NCI-H1417 treated with DMSO at 0.1 percent for 48 hours (cell line): ENCODE measurements around the gene BUB1B.
"Not testable (repeated sequence)": the region's sequence is repeated elsewhere in the genome, so short reads cannot be mapped to it uniquely, and the experiment has no call there.

Experiments
- DNase-seq: peaks from one replicate; lab custom pipeline; 2025; lab: John Stamatoyannopoulos, UW

The BUB1B gene, protein sequence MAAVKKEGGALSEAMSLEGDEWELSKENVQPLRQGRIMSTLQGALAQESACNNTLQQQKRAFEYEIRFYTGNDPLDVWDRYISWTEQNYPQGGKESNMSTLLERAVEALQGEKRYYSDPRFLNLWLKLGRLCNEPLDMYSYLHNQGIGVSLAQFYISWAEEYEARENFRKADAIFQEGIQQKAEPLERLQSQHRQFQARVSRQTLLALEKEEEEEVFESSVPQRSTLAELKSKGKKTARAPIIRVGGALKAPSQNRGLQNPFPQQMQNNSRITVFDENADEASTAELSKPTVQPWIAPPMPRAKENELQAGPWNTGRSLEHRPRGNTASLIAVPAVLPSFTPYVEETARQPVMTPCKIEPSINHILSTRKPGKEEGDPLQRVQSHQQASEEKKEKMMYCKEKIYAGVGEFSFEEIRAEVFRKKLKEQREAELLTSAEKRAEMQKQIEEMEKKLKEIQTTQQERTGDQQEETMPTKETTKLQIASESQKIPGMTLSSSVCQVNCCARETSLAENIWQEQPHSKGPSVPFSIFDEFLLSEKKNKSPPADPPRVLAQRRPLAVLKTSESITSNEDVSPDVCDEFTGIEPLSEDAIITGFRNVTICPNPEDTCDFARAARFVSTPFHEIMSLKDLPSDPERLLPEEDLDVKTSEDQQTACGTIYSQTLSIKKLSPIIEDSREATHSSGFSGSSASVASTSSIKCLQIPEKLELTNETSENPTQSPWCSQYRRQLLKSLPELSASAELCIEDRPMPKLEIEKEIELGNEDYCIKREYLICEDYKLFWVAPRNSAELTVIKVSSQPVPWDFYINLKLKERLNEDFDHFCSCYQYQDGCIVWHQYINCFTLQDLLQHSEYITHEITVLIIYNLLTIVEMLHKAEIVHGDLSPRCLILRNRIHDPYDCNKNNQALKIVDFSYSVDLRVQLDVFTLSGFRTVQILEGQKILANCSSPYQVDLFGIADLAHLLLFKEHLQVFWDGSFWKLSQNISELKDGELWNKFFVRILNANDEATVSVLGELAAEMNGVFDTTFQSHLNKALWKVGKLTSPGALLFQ

DNA sequence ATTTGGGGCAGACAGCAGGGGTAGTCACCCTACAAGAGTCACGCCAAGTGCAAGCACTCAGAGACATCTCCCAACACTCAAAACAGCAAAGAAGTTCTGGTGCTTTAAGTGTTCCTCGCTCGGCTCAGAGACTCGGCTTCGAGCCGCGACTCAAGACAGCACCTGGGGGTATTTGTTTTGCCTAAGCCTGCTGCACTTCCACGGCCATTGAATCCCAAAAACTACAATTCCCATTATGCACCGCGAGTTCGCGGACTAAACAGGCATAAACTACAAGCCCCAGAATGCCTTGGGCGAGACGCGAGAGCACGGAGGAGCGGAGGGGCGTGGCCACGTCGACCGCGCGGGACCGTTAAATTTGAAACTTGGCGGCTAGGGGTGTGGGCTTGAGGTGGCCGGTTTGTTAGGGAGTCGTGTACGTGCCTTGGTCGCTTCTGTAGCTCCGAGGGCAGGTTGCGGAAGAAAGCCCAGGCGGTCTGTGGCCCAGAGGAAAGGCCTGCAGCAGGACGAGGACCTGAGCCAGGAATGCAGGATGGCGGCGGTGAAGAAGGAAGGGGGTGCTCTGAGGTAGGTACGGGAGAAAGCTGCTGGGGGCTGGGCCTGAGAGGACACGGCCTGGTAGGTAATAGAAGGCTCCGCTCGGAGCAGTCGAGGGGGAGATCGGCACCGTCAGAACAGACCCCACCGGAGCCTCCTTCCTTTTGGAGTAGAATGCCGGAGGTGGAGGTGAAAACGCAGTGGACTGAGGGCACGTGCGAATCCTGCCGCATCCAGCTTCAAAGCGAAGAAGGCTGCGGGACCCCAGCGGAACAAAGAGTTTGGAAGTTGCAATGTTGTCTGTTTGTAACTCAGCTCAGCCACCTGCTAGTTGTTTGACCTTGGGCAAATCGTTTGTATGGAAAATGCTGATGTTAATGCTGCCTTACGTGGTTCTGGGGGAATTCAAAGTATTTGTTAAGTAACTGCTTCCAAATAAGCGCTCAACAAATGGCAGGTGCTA, at the start of gene BUB1B:
TSS of gene BUB1B (plus strand) at position 381 of the 1,000 bp plus-strand sequence. CDS start at position 533, 152 bp downstream.
- DNase-seq = peak; percentile 72

DNA sequence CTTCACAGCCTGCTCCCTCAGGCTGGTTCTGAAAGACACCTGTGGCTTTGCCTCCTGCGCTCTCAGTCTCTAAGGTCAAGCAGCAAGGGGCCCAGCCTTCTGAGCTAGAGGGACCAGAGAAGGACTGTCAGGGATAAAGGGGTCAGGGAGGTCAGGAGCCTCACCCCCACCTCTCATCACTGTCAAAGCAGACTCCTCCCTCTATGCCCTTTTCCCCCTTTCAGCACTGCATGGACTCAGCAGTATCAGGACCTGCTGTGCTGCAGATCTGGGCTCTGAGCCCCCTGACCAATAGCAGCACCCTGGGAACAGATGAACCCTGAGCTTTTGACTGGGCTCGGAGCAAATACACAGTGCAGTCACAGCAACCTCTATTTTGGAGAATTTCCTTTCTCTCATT, 49.0 kb upstream of the BUB1B start:
- no peak for DNase-seq

DNA sequence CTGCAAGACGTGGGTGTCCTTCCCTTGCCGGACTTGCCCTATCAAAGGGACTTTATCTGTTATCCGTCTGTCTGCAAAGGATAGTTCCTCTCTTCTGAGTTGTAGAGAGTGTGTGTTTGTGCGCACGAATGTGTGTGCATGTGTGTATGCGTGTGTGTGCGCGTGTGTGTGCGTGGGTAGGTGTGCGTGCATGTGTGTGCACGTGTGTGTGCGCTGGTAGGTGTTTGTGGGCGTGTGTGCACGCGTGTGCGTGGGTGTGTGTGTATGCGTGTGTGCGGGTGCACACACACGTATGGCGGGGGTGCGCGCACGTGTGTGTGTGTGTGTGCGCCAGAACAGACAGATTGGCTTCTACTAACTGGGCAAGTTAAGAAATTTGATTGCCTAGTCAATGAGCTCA, 48.1 kb upstream of the BUB1B start:
- DNase-seq = no peak

DNA sequence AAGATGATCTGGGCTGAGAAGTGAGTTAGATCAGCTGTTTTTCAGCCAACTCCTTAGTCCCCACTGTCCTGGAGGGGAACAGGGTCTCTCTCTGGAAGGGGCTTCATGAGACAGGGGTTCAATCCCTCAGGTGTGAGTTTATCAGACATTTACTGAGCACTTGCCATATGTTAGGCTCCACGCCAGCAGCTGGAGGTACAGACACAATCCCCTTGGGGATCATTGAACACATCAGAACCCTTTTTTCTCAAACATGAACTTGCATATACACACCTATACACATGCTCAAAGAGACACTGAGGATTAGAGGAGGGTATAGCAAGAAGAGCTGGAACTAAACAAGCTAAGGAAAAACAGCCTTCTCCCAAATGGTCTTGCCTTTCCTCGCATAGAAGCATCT, 46.7 kb upstream of the BUB1B start:
- DNase-seq = no peak

DNA sequence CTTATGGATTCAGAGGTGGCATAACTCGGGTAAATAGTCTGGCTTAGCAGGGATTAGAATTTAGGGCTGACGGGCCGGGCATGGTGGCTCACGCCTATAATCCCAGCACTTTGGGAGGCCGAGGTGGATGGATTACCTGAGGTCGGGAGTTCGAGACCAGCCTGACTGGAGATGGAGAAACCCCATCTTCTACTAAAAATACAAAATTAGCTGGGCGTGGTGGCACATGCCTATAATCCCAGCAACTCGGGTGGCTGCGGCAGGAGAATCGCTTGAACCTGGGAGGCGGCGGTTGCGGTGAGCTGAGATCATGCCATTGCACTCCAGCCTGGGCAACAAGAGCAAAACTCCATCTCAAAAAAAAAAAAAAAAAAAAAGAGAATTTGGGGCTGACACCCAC, 45.8 kb upstream of the BUB1B start:
- DNase-seq = not testable (repeated sequence)

DNA sequence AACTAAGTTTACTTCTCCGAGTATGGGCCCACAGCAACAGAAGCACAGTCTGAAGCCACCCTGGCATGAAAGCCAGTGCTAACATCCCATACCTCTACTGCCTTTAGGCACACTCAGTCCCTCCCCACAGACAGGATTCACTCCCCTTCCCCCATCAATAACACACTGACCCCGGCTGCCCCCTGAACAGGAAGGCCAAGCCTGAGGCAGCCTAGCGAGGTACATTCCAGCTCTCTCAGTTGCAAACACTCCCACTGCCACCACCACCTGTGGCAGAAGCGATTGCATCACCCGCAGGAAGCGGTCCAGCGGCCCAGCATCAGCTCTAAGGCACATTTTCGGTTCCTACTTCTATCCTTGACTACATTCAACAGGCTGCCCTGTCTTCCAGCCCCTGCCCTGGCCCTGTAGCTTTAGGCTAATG, 45.2 kb upstream of the BUB1B start:
- no peak for DNase-seq

DNA sequence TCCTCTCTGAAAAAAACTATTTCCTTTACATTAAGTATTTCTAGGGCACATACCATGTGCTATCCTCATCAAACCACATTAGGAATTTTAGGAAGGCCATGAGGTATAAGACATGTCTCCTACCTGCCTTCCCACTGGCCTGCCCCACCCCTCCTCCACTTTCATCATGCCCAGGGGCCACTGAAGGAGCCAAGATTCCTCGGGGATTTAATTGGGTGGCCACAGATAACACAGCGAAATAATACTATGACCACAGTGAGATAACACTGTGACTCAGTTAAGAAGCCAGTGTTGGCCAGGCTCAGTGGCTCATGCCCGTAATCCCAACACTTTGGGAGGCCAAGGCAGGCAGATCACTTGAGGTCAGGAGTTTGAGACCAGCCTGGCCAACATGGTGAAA, 42.4 kb upstream of the BUB1B start:
- no peak for DNase-seq

DNA sequence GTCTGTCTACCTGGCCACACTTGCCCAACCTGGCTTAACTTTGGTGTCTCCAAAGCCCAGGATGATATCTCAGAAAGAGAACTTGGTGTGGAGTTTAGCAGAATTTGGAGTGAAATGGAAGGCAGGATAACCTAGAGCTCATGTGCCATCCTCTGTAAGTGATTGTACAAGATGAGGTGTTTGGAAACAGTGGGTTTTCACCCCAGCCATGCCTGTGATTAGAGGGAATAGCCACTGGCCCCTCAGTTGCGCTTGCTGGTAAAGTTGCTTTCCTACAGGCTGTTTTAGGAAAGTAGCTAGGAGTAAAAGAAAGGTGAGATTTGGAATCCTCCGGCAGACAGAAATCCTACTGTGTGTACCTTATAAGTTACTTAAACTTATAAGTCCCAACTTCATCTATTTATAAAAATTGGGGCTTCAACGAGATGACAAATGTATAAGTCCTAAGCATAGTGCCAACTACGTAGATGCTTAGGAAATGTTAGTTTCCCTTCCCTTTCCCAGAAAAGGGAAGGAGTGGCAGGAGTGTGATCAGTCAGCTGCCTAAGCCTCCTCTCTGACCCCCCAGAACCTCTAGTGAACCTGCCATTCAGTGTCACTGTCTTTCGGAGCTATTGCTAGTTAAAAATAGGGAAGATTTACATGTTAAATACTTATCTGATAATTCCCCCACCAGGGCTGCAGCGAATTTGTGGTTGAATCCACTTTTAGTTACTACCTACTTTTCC, 38.8 kb upstream of the BUB1B start:
- DNase-seq = no peak

DNA sequence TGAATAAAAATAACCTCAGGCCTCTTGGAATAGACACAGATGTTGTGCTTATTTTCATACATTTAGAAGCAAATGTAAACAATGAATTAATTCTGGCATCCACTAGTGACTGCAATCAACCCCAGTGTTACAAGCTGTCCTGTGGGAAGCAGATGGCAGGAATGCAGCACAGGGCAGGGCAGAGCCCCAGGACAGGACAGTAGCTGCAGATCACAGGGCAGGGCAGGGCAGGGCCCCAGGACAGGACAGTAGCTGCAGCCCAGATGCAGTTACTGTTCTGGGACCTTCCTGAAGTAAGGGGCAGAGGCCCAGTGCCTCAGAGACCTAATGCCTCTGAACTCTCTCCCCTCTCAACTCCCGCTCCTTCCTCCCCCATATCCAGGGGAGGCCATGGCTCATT, 37.9 kb upstream of the BUB1B start:
- DNase-seq = not testable (repeated sequence)

DNA sequence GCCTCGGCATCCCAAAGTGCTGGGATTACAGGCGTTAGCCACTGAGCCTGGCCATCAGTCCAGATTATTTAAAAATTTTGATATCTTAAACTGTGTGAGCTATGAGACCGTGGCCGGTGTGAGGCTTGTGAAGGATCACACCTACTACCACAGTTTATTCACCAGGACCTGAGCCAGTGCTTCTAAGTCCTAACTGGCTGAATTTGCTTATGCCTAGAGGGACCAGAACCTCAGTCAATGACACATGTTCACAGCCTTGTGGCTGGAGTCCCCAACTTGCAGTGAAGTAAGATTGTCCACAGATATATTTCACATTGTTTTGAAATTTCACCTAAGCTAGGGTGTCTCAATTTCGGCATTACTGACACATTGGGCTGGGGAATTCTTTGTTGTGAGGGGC, 37.0 kb upstream of the BUB1B start:
- DNase-seq = not testable (repeated sequence)

DNA sequence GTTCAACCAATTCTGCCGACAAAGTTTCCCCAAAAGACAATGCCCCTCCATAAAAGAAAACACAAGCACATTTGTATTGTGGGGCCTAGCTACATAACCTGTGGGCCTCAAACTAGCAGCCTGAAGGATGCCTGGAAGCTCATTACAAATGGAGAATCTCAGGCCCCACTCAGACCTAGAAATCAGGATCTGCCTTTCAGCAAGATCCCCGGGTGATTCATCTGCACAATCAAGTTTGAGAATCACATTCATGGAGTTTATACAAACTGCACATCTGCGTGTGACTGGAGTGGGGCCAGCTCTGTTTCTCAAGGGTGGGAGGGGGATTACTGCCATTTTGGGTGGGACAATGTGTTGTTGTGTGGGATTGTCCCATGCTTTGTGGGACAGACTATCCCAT, 36.5 kb upstream of the BUB1B start:
- not testable (repeated sequence) for DNase-seq

DNA sequence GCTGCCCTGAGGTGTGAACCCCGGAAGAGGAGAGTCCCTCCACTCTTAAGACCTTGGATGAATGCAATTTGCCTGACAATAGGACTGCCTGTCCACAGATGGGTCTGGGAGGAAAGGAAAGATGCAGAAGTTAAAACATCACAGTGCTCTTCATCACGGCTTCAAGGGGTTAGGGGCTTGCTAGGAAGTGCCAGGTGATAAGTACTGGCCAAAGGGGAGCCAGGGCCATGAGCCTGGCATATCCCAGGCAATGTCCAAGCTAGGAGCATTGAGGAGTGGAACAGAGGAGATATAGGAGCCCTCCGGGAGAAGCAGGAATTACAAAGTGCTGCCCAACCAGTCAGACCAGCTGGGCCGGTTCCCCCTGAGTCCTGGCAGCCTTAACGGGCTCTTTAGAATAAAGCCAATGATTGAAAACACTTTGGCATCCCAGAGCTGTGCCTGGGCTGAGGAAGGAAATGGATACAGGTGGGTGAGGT, 36.0 kb upstream of the BUB1B start:
- not testable (repeated sequence) for DNase-seq

DNA sequence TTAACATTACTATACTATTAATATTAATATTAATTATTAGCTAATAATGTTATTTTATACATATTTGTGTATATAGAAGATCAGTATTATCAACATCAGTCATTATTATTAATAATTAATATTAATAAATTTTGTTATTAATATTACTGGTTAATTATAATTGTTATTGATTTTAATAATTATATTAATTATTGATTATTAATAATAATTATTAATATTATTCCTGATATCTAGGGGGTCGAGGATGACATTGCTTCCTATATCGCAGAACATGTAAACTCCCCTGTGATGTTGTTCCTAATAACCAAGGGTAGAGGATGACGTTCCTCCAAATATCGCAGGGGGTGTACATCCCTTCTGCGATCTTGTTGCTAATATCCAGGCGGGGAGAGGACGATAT, 34.9 kb upstream of the BUB1B start:
- DNase-seq = no peak

DNA sequence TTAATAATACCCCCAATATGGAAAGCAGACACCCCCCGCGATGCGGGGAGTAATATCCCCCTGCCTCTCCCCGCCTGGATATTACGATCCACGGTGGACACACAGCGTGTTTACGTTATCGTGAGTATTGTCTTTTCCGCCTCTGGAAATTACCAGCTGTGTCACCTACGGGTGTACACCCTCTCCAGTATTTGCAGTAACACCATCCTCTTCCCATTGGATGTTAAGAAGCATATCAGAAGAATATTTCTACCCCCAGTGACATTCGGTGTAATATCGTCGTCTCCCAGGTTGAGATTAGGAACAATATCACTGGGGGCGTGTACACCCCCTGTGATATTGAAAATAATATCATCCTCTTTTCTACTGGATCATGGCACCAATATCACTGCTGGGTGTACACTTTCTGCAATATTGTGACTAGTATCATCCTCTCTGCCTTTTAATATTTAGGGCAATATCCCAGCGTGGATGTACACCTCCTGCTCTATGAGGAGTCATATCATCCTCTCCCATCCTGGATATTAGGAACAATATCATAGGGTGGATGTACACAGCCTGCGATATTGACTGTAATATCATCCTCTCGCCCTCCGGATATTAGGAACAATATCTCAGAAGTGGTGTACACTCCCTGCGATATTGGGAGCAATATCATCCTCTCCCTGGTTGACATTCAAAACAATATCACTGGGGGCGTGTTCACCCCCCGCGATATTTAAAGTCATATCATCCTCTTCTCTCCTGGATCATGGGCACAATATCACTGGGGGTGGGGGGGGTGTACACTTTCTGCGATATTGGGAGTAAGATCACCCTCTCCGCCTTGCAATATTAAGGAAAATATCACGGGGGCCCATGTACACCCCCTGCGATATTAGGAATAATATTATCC, 31.9 kb upstream of the BUB1B start:
- DNase-seq = no peak

DNA sequence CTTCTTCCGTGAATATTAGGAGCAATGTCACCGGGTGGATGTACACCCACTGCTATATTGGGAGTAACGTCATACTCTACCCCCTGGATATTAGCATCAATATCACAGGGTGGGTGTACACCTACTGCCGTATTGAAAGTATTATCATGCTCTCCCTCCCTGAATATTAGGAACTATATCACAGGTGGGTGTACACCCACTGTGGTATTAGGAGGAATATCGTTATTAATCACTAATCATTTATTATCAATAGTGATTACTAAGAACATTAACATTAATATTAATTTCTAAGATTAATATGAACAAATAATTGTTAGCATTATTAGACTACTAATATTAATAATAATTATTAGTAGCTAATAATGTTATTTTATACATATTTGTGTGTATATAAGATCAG, 30.8 kb upstream of the BUB1B start:
- DNase-seq = no peak

DNA sequence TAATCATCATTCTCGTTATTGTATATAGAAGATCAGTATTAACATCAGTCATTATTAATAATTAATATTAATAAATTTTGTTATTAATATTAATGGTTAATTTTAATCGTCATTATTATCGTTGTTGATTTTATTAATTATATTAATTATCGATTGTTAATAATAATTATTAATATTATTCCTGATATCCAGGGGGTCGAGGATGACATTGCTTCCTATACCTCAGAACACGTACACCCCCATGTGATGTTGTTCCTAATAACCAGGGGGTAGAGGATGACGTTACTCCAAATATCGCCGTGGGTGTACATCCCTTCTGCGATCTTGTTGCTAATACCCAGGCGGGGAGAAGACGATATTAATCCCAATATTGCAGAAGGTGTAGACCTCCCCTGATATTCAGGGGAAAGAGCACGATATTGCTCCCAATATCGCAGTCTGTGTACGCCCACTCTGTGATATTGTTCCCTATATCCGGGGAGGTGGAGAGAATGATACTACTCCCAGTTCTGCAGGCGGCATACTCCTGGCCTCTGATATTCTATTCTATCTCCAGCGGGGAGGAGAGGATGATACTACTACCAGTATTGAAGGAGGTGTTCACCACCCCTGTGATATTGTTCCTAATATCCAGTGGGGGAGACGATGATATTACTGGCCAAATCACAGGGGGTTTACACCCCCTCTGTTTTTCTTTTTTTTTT, 29.9 kb upstream of the BUB1B start:
- no peak for DNase-seq

DNA sequence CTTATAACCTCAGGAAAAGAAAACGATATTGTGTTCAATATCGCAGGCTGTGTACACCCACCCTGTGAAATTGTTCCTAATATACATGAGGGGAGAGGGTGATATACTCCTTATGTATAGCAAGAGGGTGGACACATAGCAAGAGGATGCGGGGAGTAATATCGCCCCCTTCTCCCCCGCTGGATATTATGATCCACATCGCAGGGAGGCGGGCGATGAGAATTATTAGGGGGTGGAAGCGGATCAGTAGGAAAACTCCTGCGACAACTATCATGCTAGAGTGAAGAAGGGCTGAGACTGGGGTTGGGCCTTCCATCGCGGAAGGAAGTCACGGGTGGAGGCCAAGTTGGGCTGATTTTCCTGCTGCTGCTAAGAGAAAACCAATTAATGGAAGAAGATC, 27.3 kb upstream of the BUB1B start:
- DNase-seq = no peak

DNA sequence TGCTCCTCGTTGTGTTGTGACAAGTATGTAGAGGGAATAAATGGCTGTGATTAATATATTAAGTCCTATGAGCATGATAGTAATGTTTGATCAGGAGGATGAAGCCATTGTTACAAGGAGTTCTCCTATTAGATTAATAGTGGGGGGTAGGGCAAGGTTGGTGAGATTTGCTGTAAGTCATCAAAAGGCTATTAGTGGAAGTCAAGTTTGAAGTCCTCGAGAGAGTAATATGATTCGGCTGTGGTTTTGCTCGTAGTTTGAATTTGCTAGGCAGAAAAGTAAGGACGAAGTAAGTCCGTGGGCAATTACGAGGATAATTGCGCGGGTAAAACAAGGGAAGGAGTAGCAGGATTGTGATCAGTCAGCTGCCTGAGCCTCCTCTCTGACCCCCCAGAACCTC, 26.0 kb upstream of the BUB1B start:
- no peak for DNase-seq
